Calu3 (cell line): Measurements from ENCODE around the gene CST8. TPM values are rescaled to one million over a fixed set of nuclear protein-coding genes. Genes with fewer than 3 reads are reported as not detected.

Experiments
- BruUV-seq: library from RNA; stranded (reverse); fragments of 400-500 nt; replicated peaks from 2 replicates; lab custom pipeline; 2021; lab: Mats Ljungman, UMichigan
- CTCF ChIA-PET: fragments of 300-600 bp; sonication (Branson Sonifier 250); formaldehyde crosslinking; loops from one replicate; lab custom pipeline; 2022; ENCODE audit warnings: antibody characterized with exemption; lab: Charles Lee
- DNase-seq: peaks from one replicate; pipeline ENCODE4 v3.0.0; 2022
- H3K27ac Mint-ChIP-seq: one replicate; pipeline ENCODE4 v1.8.0; 2022; ENCODE audit warnings: mixed read lengths; ENCODE audit not compliant: unreplicated experiment
- H3K27me3 Mint-ChIP-seq: one replicate; pipeline ENCODE4 v1.8.0; 2022; ENCODE audit warnings: mixed read lengths; ENCODE audit not compliant: unreplicated experiment
- H3K36me3 Mint-ChIP-seq: one replicate; pipeline ENCODE4 v1.8.0; 2022; ENCODE audit warnings: mild to moderate bottlenecking, moderate library complexity, mixed read lengths; ENCODE audit not compliant: insufficient read depth, unreplicated experiment
- H3K4me1 Mint-ChIP-seq: one replicate; pipeline ENCODE4 v1.8.0; 2022; ENCODE audit warnings: mild to moderate bottlenecking, low read depth, mixed read lengths; ENCODE audit not compliant: unreplicated experiment
- H3K4me3 Mint-ChIP-seq: one replicate; pipeline ENCODE4 v1.8.0; 2022; ENCODE audit warnings: mild to moderate bottlenecking, low read depth, moderate library complexity, mixed read lengths; ENCODE audit not compliant: unreplicated experiment
- H3K9me3 Mint-ChIP-seq: one replicate; pipeline ENCODE4 v1.8.0; 2022; ENCODE audit warnings: low read depth, mixed read lengths; ENCODE audit not compliant: unreplicated experiment
- CTCF ChIP-seq: fragments of 200-600 bp; IDR thresholded peaks from one replicate; pipeline ENCODE4 v1.8.0; 2022; ENCODE audit warnings: antibody characterized with exemption; ENCODE audit not compliant: unreplicated experiment
- intact Hi-C: fragments of 100-400 bp; cut with micrococcal nuclease; formaldehyde crosslinking; loops from one replicate; pipeline ENCODE4 v1.10.0; 2022; ENCODE audit not compliant: unreplicated experiment
- total RNA-seq: library from RNA; stranded (reverse); gene quantifications from 2 replicates; pipeline ENCODE4 v1.2.3, GENCODE V29; 2022

CST8 gene
- total RNA-seq, 1 experiment from 2014 or later, result not detected

GRCh38 chr20:23454816-23455215, 36.1 kb upstream of the CST8 start:
- CTCF ChIA-PET, result no interaction called here
- Mint-ChIP-seq H3K9me3 (no peaks in the 10 kb centered on the region), H3K36me3 (no peaks in the 10 kb centered on the region), H3K4me1 (no peaks in the 10 kb centered on the region), H3K27ac (no peak overlapping the region), H3K27me3 (peaks cover 33% of the 10 kb centered on the region), H3K4me3 (no peak overlapping the region)
- DNase-seq, result no peak
- intact Hi-C loops, result no loop called here
- BruUV-seq, result no TSS peak
- TF ChIP-seq CTCF, result no peak

GRCh38 chr20:23455639-23456038, 35.3 kb upstream of the CST8 start:
- Mint-ChIP-seq H3K27ac (no peak overlapping the region), H3K4me3 (no peak overlapping the region), H3K4me1 (no peaks in the 10 kb centered on the region), H3K27me3 (peaks cover 28% of the 10 kb centered on the region), H3K36me3 (no peaks in the 10 kb centered on the region), H3K9me3 (no peaks in the 10 kb centered on the region)
- intact Hi-C loops, result no loop called here
- CTCF ChIA-PET, result no interaction called here
- TF ChIP-seq CTCF, result no peak
- no peak for DNase-seq
- no TSS peak for BruUV-seq

GRCh38 chr20:23456409-23456808, 34.5 kb upstream of the CST8 start:
- H3K9me3 Mint-ChIP-seq, result no peaks in the 10 kb centered on the region
- no peaks in the 10 kb centered on the region for H3K36me3 Mint-ChIP-seq
- H3K4me1 Mint-ChIP-seq, result no peaks in the 10 kb centered on the region
- H3K27ac Mint-ChIP-seq, result no peak overlapping the region
- no peak for DNase-seq
- TF ChIP-seq CTCF, result no peak
- no peak overlapping the region for H3K4me3 Mint-ChIP-seq
- BruUV-seq, result no TSS peak
- CTCF ChIA-PET, result no interaction called here
- H3K27me3 Mint-ChIP-seq, result peaks cover 20% of the 10 kb centered on the region
- intact Hi-C loops, result no loop called here

GRCh38 chr20:23456873-23457272, 34.0 kb upstream of the CST8 start:
- BruUV-seq, result no TSS peak
- CTCF ChIA-PET, result no interaction called here
- H3K36me3 Mint-ChIP-seq, result no peaks in the 10 kb centered on the region
- DNase-seq, result no peak
- TF ChIP-seq CTCF, result no peak
- peaks cover 18% of the 10 kb centered on the region for H3K27me3 Mint-ChIP-seq
- intact Hi-C loops, result no loop called here
- H3K27ac Mint-ChIP-seq, result no peak overlapping the region
- H3K4me1 Mint-ChIP-seq, result no peaks in the 10 kb centered on the region
- no peak overlapping the region for H3K4me3 Mint-ChIP-seq
- H3K9me3 Mint-ChIP-seq, result no peaks in the 10 kb centered on the region
